ENCODE data around the gene TP53TG5. TPM values are rescaled to one million over a fixed set of nuclear protein-coding genes. Genes with fewer than 3 reads are reported as not detected.
A peak's percentile ranks its signal among the peaks of the same experiment; 100 is the strongest.

The TP53TG5 gene
- total RNA-seq, 2 experiments from 2014 or later = 0.29 TPM; not detected in 1

- Mint-ChIP-seq H3K9me3 (no peaks in the 10 kb centered on the region), H3K27ac (no peak overlapping the region), H3K36me3 (ENCODE audit: low read depth) (peaks cover 10% of the 10 kb centered on the region), H3K27me3 (no peaks in the 10 kb centered on the region), H3K4me1 (ENCODE audit: low read depth) (peaks cover 42% of the 10 kb centered on the region), H3K4me3 (no peak overlapping the region)
- ATAC-seq = no peak
- DNase-seq = no peak
- CTCF ChIA-PET = interaction anchor here (1.5 to 24.4 kb wide), 11 partner anchors 10 to 399 kb away, joined by 3 to 549 read pairs (median 25); partner anchors contain the start of genes PIGT and SYS1
- no peak for TF ChIP-seq CTCF (IDR thresholded peaks at IDR 0.05)
- intact Hi-C loops (cut with micrococcal nuclease) = no loop called here
- POLR2A ChIA-PET = interaction anchor here (0.8 to 3.6 kb wide), 6 partner anchors 9 to 72 kb away, joined by 3 to 35 read pairs (median 6); partner anchors contain the start of genes DBNDD2, PIGT and SYS1
Observed at GRCh38 chr20:45372241-45372640, 5.9 kb downstream of the TP53TG5 start.

- CTCF ChIA-PET = interaction anchor here (1.1 to 24.4 kb wide), 9 partner anchors 8 to 400 kb away, joined by 3 to 549 read pairs (median 6); partner anchors contain the start of gene SYS1
- POLR2A ChIA-PET = interaction anchor here (1.2 kb wide), 1 partner anchor 46 kb away, joined by 3 read pairs; the partner anchor contains the start of gene PIGT
- intact Hi-C loops (cut with micrococcal nuclease) = no loop called here
- ATAC-seq = no peak
- no peak for DNase-seq
- H3K4me3 Mint-ChIP-seq = no peak overlapping the region
- H3K27me3 Mint-ChIP-seq = no peaks in the 10 kb centered on the region
- H3K36me3 Mint-ChIP-seq (ENCODE audit: low read depth) = peaks cover 18% of the 10 kb centered on the region
- no peak overlapping the region for H3K27ac Mint-ChIP-seq
- no peak for TF ChIP-seq CTCF (IDR thresholded peaks at IDR 0.05)
- H3K4me1 Mint-ChIP-seq (ENCODE audit: low read depth) = peaks cover 50% of the 10 kb centered on the region
- no peaks in the 10 kb centered on the region for H3K9me3 Mint-ChIP-seq
Observed at GRCh38 chr20:45370571-45371160, 7.5 kb downstream of the TP53TG5 start.

GRCh38 chr20:45368221-45368980 lies 9.7 kb downstream of the TP53TG5 start:
- intact Hi-C loops (cut with micrococcal nuclease) = no loop called here
- peaks cover 25% of the 10 kb centered on the region for H3K36me3 Mint-ChIP-seq (ENCODE audit: low read depth)
- POLR2A ChIA-PET = interaction anchor here (0.6 to 2.0 kb wide), 4 partner anchors 21 to 388 kb away, joined by 3 to 6 read pairs (median 4); partner anchors contain the start of gene SDC4
- H3K4me1 Mint-ChIP-seq (ENCODE audit: low read depth) = peaks cover 58% of the 10 kb centered on the region
- CTCF ChIA-PET = interaction anchor here (1.0 to 24.4 kb wide), 10 partner anchors 11 to 84 kb away, joined by 3 to 549 read pairs (median 4); partner anchors contain the start of gene PIGT
- H3K4me3 Mint-ChIP-seq = no peak overlapping the region
- H3K27ac Mint-ChIP-seq = peak overlapping the region; percentile 70
- H3K27me3 Mint-ChIP-seq = no peaks in the 10 kb centered on the region
- ATAC-seq (peak; percentile 43), DNase-seq (peak; percentile 38)
- no peak for TF ChIP-seq CTCF (IDR thresholded peaks at IDR 0.05)
- no peaks in the 10 kb centered on the region for H3K9me3 Mint-ChIP-seq

GRCh38 chr20:45367126-45367525 lies 11.0 kb downstream of the TP53TG5 start:
- TF ChIP-seq CTCF (IDR thresholded peaks at IDR 0.05) = no peak
- ATAC-seq = no peak
- DNase-seq = no peak
- Mint-ChIP-seq H3K27ac (peak overlapping the region; percentile 52), H3K9me3 (no peaks in the 10 kb centered on the region), H3K27me3 (no peaks in the 10 kb centered on the region), H3K36me3 (ENCODE audit: low read depth) (peaks cover 25% of the 10 kb centered on the region), H3K4me1 (ENCODE audit: low read depth) (peaks cover 52% of the 10 kb centered on the region), H3K4me3 (no peak overlapping the region)
- intact Hi-C loops (cut with micrococcal nuclease) = no loop called here
- POLR2A ChIA-PET = interaction anchor here (1.0 to 2.0 kb wide), 2 partner anchors 13 to 48 kb away, joined by 3 to 6 read pairs; no protein-coding TSS in a partner anchor
- CTCF ChIA-PET = interaction anchor here (0.9 to 24.4 kb wide), 4 partner anchors 24 to 86 kb away, joined by 3 to 549 read pairs (median 84); no protein-coding TSS in a partner anchor

Data from activated CD8-positive, alpha-beta T cell treated with anti-CD3 and anti-CD28 coated beads for 36 hours (primary cell).